GM19468 (cell line): ENCODE data around the gene IFNGR1.

ENCODE experiments used
- ATAC-seq: cut with Tn5 transposase; IDR thresholded peaks from one replicate; pipeline ENCODE4 v1.9.1; 2021; ENCODE audit warnings: mild to moderate bottlenecking, moderate library complexity, moderate number of reproducible peaks; ENCODE audit not compliant: unreplicated experiment; ENCODE audit errors: extremely low read depth

Gene IFNGR1

DNA sequence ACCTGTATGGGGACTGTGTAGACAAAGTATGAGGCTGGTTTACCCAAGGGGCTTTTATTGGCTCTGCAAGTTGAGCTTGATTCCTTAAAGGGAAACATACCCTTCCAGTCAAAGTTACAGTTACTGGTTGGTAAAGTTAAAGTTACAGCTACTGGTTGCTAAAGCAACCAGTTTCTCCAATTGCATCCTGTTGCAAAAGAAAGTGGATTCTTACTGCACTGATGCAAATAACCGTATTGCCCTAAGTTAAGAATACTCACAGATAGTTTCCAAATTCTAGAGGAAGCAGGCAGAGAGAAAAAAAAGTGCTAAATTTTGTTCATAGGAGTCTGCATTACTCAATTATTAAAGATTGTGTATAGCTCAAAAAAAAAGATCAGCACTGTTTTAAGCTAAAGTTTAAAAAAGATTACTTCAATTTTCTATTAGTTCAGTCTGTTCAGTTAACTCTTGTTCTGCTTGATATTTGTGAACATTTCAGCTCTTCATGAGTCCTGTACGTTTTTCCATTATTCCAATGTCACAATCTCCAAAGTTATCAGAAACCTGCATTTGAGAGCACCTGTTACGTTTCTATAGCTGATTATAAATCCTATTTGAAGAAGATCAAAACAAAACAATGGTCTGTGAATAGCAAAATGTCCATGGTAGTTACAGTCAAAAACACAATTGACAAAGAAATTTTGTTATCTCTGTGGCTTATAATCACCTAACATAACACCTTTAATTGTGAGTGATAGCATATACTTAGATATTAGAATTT lies 37.1 kb downstream of the IFNGR1 start:
- no peak for ATAC-seq

DNA sequence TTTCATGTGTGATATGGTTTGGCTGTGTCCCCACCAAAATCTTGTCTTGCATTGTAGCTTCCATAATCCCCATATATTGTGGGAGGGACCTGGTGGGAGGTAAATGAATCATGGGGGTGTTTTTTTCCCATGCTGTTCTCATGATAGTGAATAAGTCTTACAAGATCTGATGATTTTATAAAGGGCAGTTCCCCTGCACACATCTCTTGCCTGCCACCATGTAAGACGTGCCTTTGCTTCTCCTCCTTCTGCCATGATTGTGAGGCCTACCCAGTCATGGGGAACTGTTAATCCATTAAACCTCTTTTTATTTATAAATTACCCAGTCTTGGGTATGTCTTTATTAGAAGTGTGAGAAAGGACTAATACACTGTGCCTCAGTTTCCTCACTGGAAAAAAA lies 41.6 kb downstream of the IFNGR1 start:
- no peak for ATAC-seq

DNA sequence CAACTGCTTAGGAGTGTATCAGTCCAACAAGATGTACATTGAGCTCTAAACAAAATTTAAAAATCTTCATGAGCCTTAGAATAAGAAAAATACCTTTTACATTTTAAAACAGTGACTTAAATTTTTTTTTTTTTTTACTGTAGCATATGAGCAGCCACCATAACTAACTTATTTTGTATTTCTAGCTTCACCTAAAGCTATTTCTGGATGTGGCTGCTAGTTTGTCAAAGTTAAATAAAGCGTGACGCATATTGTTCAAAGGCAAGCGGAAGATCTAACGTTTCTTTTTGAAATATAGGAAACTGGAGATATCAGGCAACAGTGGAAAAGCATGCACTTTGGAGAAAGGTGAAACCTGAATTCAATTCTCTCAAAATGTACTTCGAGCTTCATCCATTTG lies 42.5 kb downstream of the IFNGR1 start:
- no peak for ATAC-seq

DNA sequence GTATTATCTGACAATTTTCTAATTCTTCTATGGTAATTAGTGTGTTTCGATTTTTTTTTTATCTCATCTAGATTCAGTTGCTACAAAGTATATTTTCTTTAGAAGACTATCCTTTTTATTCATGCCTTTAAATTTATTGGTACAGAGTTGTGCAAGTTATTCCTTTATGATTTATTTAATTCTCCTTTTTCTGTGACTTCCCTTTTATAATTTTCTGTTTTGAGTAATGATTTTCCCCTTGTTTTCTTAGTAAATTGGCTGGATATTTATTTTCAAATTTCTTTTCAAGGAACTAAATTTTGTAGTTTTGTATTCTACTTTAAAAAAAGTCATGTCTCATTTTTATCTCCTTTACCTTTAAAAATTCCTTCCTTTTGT lies 43.3 kb downstream of the IFNGR1 start:
- no peak for ATAC-seq

DNA sequence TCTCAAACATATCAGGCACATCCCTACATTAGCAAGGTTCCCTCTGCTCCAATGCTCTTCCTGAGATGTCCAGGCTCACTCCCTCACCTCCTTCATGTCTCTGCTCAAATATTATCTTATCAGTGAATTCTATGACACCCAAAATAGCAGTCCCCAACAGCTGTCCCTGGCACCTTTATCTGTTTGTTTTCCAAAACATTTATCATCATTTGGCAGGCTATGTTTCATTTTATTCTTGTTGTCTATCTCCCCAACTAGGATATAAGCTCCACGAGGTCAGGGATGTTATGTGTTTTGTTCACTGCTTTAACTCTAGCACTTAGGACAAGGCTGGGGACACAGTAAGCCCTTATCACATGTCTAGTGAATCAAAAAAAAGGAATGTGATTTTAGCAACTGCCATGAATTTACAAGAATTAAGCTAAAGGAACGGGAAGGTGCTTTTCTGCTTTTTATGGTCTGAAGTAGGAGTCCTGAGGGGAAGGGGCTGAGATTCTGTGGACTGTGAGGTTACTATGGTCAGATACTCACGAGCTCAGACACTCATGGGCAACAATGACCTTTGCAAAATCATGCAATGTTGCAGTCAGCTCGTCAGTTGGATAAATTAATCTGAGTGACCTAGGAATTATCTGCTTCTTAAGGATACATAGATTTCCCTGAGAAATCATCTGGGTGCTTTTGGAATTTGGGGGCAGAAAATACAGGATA lies 43.9 kb downstream of the IFNGR1 start:
- ATAC-seq: no peak

DNA sequence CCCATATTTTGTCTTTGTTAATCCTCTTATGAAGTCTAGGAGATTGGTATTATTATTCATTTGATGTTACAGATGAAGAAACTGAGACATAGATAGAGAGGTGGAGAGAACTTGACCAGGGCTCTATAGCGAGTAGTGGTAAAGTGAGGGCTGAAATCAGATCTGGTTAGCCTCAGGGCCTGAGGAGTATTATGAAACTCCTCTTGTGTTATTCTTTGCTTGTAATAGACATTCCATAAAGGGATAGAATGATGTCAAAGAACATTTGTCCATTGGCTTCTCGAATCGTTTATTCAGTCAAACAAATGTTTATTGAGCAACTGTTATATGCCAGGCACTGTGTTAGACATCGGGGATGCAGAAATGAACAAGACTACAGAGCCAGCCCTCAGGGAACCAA lies 45.7 kb downstream of the IFNGR1 start, which contains the start of gene IL22RA2:
Gene IL22RA2, minus strand, starts transcription at position 144 of the 400 bp plus-strand sequence. CDS start 11,895 bp downstream, outside the sequence.
- ATAC-seq: no peak

- no peak for ATAC-seq
These were observed 46.3 kb downstream of the IFNGR1 start for GRCh38 chr6:137172734-137173431.

DNA sequence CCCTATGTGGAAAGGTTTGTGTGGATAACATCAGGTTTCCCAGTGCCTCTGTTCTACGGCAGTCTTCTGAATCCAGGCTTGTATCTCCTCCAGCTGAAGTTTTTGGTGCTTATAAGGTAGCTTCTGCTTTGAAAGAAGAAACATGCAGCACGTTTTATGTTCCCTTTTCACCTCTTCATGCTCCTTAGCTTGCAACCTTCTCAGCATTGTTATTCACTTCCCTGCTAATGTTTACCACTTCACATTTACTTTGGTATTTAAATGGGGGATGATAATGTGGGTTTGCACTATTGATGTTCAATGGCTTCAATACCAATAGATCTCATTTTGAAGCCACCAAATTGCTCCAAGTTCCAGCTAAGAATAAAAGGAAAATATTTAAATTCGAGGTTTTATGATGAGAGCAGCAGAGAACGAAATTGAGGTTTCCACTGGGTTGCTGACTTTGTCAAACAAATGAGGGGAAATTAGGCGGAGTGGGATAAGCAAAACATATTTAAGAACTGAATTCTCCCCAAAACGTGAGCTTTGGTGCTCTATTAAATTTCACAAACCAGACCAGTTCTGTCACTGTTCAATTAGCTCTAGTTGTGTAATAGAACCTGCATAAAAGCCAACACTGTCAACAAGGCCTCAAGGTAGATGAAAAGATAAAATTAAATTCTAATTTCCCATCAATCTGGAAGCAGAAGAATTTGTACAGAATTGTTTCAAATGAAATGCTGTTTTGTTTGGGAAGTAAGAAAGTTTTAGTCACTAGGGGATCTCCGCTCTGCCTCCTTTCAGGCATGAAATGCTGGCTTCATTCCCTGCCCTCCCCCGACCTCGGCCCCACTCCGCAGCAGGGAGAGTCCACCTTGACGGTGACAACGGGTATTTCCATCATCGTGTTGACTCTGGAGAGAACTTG lies 47.1 kb downstream of the IFNGR1 start:
- ATAC-seq: no peak

GRCh38 chr6:137171053-137171374 lies 48.2 kb downstream of the IFNGR1 start:
- ATAC-seq: no peak

- no peak for ATAC-seq
These were observed 48.7 kb downstream of the IFNGR1 start for GRCh38 chr6:137170266-137171052.

DNA sequence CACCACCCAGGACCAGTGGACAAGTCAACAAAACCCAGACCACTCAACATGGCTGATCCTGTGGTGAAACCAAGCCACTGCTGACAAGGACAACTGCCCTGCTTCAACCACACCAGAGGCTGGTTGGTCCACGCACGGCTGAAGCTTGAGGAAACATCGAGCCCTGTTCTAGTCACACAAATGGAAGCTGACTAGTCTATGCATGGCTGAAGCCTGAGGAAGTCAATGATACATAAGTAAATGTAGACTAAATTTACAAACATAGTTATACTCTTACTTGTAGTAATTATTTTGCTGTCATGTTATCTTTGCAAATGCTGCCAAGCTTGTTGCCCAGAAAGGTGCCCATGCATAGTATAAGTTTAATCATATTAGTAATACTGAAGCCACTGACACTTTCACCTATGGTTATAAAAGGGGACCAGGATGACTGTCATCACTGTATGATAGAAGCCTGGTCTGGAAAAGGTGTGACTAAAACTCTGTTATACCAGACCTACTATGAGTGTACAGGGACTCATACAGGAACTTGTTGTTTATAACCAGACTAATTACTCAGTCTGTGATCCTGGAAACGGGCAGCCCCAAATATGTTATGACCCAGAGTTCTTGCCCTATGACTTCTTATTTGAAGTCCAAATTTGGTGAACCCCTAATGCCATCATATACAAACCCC lies 51.3 kb downstream of the IFNGR1 start:
- ATAC-seq: no peak

DNA sequence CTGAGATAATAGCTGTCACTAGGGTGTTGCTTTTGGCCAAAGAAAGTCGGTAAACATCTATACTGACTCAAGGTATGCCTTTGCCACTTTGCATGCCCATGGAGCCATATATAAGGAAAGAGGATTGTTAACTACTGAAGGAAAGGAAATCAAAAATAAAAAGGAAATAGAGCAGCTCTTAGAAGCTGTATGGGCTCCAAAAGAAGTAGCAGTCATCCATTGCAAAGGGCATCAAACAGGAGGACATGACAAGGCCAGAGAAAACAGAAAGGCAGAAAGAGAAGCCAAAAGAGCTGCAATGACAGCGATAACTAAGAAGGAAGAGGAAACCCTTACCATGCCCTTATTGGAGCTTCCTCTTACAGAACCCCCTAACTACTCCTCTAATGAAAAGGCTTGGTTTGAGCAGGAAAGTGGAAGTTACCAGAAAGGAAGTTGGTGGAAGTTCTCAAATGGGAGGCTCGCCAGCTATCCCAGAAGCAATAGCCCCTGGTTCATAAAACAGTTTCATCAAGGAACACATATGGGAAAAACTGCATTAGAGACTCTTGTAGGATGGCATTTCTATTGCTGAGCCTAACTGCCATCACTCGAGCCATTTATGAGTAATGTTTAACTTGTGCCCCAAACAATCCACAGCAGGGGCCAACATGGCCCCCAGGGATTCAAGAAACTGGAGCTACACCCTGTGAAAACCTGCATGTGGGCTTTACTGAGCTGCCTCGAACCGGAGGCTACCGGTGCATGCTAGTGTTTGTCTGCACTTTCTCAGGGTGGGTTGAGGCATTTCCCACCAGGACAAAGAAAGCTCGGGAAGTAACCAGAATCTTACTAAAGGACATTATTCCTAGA lies 52.7 kb downstream of the IFNGR1 start:
- ATAC-seq: no peak

- peak; percentile 36 for ATAC-seq
These were observed 53.6 kb downstream of the IFNGR1 start for GRCh38 chr6:137165375-137166246.

GRCh38 chr6:137163732-137164318 lies 55.4 kb downstream of the IFNGR1 start:
- no peak for ATAC-seq

- ATAC-seq: no peak
These were observed 56.4 kb downstream of the IFNGR1 start for GRCh38 chr6:137162692-137163306.

DNA sequence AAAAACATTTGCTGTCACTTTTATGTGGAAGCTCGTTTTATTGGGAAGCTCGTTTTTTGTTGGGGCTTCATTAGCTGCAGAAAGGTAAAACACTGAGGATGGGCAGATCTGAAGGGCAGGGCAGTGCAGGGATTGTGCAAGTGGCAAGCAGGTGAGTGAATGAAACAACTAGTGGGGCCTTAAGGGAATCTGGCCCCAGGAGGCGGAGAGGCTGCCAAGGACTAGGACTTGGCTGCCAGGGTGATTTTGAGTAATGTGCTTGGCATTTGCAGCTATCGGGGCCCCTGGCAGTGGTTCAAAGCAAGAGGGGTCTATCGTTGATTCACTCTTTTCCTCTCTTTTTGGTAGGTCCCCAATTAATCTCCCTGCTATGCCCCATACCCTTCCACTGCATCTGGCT lies 57.2 kb downstream of the IFNGR1 start:
- no peak for ATAC-seq
